Endothelial cell of umbilical vein (primary cell): ENCODE measurements around the gene PDS5B.

ENCODE experiments used
- EZH2 ChIP-seq: IDR thresholded peaks from 2 replicates; pipeline ENCODE4 v1.6.1; 2012; ENCODE audit warnings: borderline replicate concordance, low read depth, mild to moderate bottlenecking, moderate library complexity, low read length, inconsistent platforms; ENCODE audit not compliant: severe bottlenecking
- FOS ChIP-seq: IDR thresholded peaks from 2 replicates; pipeline ENCODE4 v1.6.1; 2011; ENCODE audit warnings: mild to moderate bottlenecking, low read length, moderate library complexity, borderline replicate concordance; ENCODE audit not compliant: insufficient read depth
- JUN ChIP-seq: IDR thresholded peaks from 2 replicates; pipeline ENCODE4 v1.6.1; 2011; ENCODE audit warnings: borderline replicate concordance, low read depth; ENCODE audit not compliant: insufficient read length, insufficient read depth
- MYC ChIP-seq: IDR thresholded peaks from one replicate; pipeline ENCODE4 v1.6.1; 2011; ENCODE audit warnings: mild to moderate bottlenecking, low read depth, low read length
- POLR2A ChIP-seq: IDR thresholded peaks from 2 replicates; pipeline ENCODE4 v1.6.1; 2012; ENCODE audit warnings: low read depth, mild to moderate bottlenecking, control low read depth, low read length
- POLR2AphosphoS5 ChIP-seq: IDR thresholded peaks from 2 replicates; pipeline ENCODE4 v1.6.1; 2012; ENCODE audit warnings: low read depth, mild to moderate bottlenecking, control low read depth, low read length, moderate library complexity; ENCODE audit not compliant: insufficient read depth
- TF ChIP-seq, protein P1 (sequence below), 2 donors: IDR thresholded peaks; 1 replicate in 1 of 2; 2 replicates in 1 of 2; pipeline ENCODE4 v1.5.1; 2011; ENCODE audit warnings: low read length in 2 of 2, mild to moderate bottlenecking in 2 of 2, moderate library complexity in 2 of 2, control low read depth in 1 of 2, inconsistent platforms in 1 of 2, low read depth in 1 of 2; ENCODE audit not compliant: insufficient read depth in 1 of 2; ENCODE audit errors: extremely low read depth in 1 of 2
- TF ChIP-seq, protein P2 (sequence below): IDR thresholded peaks from 2 replicates; pipeline ENCODE4 v1.6.1; 2011; ENCODE audit not compliant: insufficient read depth, insufficient read length

DNA sequence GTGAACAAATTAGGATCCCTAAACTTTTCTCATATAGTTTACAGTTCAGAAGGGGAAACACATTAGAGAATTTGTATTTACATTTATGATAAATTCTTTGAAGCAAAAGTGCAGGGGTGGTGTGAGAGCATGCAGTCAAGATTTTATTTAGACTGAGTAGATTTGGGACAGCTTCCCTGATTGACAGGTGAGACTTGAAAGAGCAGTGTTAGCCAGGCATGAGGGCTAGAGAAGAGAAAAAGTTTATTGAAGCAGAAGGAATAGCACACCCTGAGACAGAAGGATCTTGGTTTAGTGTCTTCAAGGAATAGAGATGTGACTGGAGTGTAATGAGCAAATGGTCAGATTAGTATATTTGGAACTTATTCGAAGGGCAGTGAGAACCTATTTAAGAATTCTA lies 50.5 kb downstream of the PDS5B start:
- no peak for TF ChIP-seq POLR2A
- TF ChIP-seq, protein P1, sequence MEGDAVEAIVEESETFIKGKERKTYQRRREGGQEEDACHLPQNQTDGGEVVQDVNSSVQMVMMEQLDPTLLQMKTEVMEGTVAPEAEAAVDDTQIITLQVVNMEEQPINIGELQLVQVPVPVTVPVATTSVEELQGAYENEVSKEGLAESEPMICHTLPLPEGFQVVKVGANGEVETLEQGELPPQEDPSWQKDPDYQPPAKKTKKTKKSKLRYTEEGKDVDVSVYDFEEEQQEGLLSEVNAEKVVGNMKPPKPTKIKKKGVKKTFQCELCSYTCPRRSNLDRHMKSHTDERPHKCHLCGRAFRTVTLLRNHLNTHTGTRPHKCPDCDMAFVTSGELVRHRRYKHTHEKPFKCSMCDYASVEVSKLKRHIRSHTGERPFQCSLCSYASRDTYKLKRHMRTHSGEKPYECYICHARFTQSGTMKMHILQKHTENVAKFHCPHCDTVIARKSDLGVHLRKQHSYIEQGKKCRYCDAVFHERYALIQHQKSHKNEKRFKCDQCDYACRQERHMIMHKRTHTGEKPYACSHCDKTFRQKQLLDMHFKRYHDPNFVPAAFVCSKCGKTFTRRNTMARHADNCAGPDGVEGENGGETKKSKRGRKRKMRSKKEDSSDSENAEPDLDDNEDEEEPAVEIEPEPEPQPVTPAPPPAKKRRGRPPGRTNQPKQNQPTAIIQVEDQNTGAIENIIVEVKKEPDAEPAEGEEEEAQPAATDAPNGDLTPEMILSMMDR (IDR thresholded peaks at IDR 0.05; ENCODE audit: extremely low read depth in 1 of 2, insufficient read depth in 1 of 2, low read depth in 1 of 2, low read length in 2 of 2), result no peak
- no peak for TF ChIP-seq EZH2
- TF ChIP-seq POLR2AphosphoS5, result no peak
- TF ChIP-seq, protein P2, sequence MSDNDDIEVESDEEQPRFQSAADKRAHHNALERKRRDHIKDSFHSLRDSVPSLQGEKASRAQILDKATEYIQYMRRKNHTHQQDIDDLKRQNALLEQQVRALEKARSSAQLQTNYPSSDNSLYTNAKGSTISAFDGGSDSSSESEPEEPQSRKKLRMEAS, result no peak
- TF ChIP-seq FOS, result no peak
- no peak for TF ChIP-seq MYC
- TF ChIP-seq JUN, result no peak
